ENCODE results near the gene SLC17A9. TPM values are rescaled to one million over a fixed set of nuclear protein-coding genes. Genes with fewer than 3 reads are reported as not detected.
A peak's percentile ranks its signal among the peaks of the same experiment; 100 is the strongest.

The SLC17A9 gene
- total and polyA plus RNA-seq, 3 experiments from 2014 or later = 1.0 to 26.8 (median 26.4) TPM

GRCh38 chr20:62944184-62944583, 8.3 kb upstream of the SLC17A9 start:
- H3K36me3 ChIP-seq (ENCODE audit: insufficient read depth, low read length) = peaks cover 39% of the 10 kb centered on the region
- DNase-seq = no peak
- ChIA-PET CTCF (interaction anchor here (0.8 to 2.2 kb wide), 3 partner anchors 27 to 44 kb away, joined by 3 to 5 read pairs (median 3); no protein-coding TSS in a partner anchor), POLR2A (interaction anchor here (0.9 kb wide), 1 partner anchor 10 kb away, joined by 4 read pairs; no protein-coding TSS in a partner anchor)
- Mint-ChIP-seq H3K27me3 (no peaks in the 10 kb centered on the region), H3K36me3 (peaks cover 6 to 88% (median 13%) of the 10 kb centered on the region in 3 donors), H3K27ac (no peak overlapping the region), H3K9me3 (no peaks in the 10 kb centered on the region), H3K4me1 (peaks cover 16 to 29% (median 28%) of the 10 kb centered on the region in 3 donors), H3K4me3 (peak overlapping the region in 1 of 7 donors; percentile 20)
- no peaks in the 10 kb centered on the region for H3K27me3 ChIP-seq (ENCODE audit: insufficient read depth, low read length, poor library complexity, severe bottlenecking)
- H3K9me3 ChIP-seq (ENCODE audit: low read length) = no peaks in the 10 kb centered on the region
- no peak overlapping the region for H3K27ac ChIP-seq (ENCODE audit: low read depth, low read length)
- no peak overlapping the region for H3K4me3 ChIP-seq (ENCODE audit: low read length)
- peaks cover 17% of the 10 kb centered on the region for H3K4me1 ChIP-seq (ENCODE audit: insufficient read depth, low read length)

GRCh38 chr20:62944746-62945145, 7.8 kb upstream of the SLC17A9 start:
- Mint-ChIP-seq H3K36me3 (peaks cover 6 to 91% (median 13%) of the 10 kb centered on the region in 3 donors), H3K27ac (no peak overlapping the region), H3K9me3 (no peaks in the 10 kb centered on the region), H3K27me3 (no peaks in the 10 kb centered on the region), H3K4me3 (no peak overlapping the region), H3K4me1 (peaks cover 12 to 25% (median 23%) of the 10 kb centered on the region in 3 donors)
- Histone ChIP-seq H3K27me3 (ENCODE audit: insufficient read depth, low read length, poor library complexity, severe bottlenecking) (no peaks in the 10 kb centered on the region), H3K9me3 (ENCODE audit: low read length) (no peaks in the 10 kb centered on the region), H3K4me3 (ENCODE audit: low read length) (no peak overlapping the region), H3K36me3 (ENCODE audit: insufficient read depth, low read length) (peaks cover 39% of the 10 kb centered on the region), H3K4me1 (ENCODE audit: insufficient read depth, low read length) (peaks cover 11% of the 10 kb centered on the region), H3K27ac (ENCODE audit: low read depth, low read length) (no peak overlapping the region)
- DNase-seq = no peak
- CTCF ChIA-PET = interaction anchor here (0.8 to 2.2 kb wide), 3 partner anchors 26 to 44 kb away, joined by 3 to 5 read pairs (median 3); no protein-coding TSS in a partner anchor
- POLR2A ChIA-PET = no interaction called here

GRCh38 chr20:62945771-62946339, 6.7 kb upstream of the SLC17A9 start:
- DNase-seq = peak in 1 of 5 donors; percentile 38
- H3K27ac ChIP-seq (ENCODE audit: low read depth, low read length) = no peak overlapping the region
- CTCF ChIA-PET = no interaction called here
- Mint-ChIP-seq H3K27ac (no peak overlapping the region), H3K9me3 (no peaks in the 10 kb centered on the region), H3K4me3 (no peak overlapping the region), H3K36me3 (peaks cover 6 to 98% (median 13%) of the 10 kb centered on the region in 3 donors), H3K27me3 (no peaks in the 10 kb centered on the region), H3K4me1 (peaks cover 11 to 23% (median 18%) of the 10 kb centered on the region in 3 donors)
- no peaks in the 10 kb centered on the region for H3K9me3 ChIP-seq (ENCODE audit: low read length)
- peaks cover 39% of the 10 kb centered on the region for H3K36me3 ChIP-seq (ENCODE audit: insufficient read depth, low read length)
- H3K4me1 ChIP-seq (ENCODE audit: insufficient read depth, low read length) = peaks cover 3% of the 10 kb centered on the region
- no peak overlapping the region for H3K4me3 ChIP-seq (ENCODE audit: low read length)
- no peaks in the 10 kb centered on the region for H3K27me3 ChIP-seq (ENCODE audit: insufficient read depth, low read length, poor library complexity, severe bottlenecking)
- POLR2A ChIA-PET = no interaction called here

GRCh38 chr20:62946918-62947317, 5.6 kb upstream of the SLC17A9 start:
- Histone ChIP-seq H3K27me3 (ENCODE audit: insufficient read depth, low read length, poor library complexity, severe bottlenecking) (no peaks in the 10 kb centered on the region), H3K36me3 (ENCODE audit: insufficient read depth, low read length) (peaks cover 39% of the 10 kb centered on the region), H3K4me3 (ENCODE audit: low read length) (no peak overlapping the region), H3K9me3 (ENCODE audit: low read length) (no peaks in the 10 kb centered on the region), H3K27ac (ENCODE audit: low read depth, low read length) (no peak overlapping the region), H3K4me1 (ENCODE audit: insufficient read depth, low read length) (peaks cover 7% of the 10 kb centered on the region)
- CTCF ChIA-PET = no interaction called here
- Mint-ChIP-seq H3K4me3 (peak overlapping the region in 1 of 7 donors; percentile 25), H3K9me3 (no peaks in the 10 kb centered on the region), H3K27ac (peak overlapping the region in 1 of 8 donors; percentile 48), H3K27me3 (no peaks in the 10 kb centered on the region), H3K4me1 (peaks cover 7 to 13% (median 13%) of the 10 kb centered on the region in 3 donors), H3K36me3 (peaks cover 6 to 88% (median 8%) of the 10 kb centered on the region in 3 donors)
- peak in 1 of 5 donors; percentile 10 for DNase-seq
- POLR2A ChIA-PET = no interaction called here

- Mint-ChIP-seq H3K36me3 (peaks cover 6 to 81% (median 8%) of the 10 kb centered on the region in 3 donors), H3K9me3 (no peaks in the 10 kb centered on the region), H3K27ac (peak overlapping the region in 1 of 8 donors; percentile 23), H3K4me1 (peaks cover 9 to 17% (median 16%) of the 10 kb centered on the region in 3 donors), H3K4me3 (peak overlapping the region in 1 of 7 donors; percentile 25), H3K27me3 (no peaks in the 10 kb centered on the region)
- ChIA-PET POLR2A (interaction anchor here (0.7 kb wide), 1 partner anchor 30 kb away, joined by 6 read pairs; no protein-coding TSS in a partner anchor), CTCF (no interaction called here)
- Histone ChIP-seq H3K36me3 (ENCODE audit: insufficient read depth, low read length) (peaks cover 38% of the 10 kb centered on the region), H3K9me3 (ENCODE audit: low read length) (no peaks in the 10 kb centered on the region), H3K4me3 (ENCODE audit: low read length) (no peak overlapping the region), H3K4me1 (ENCODE audit: insufficient read depth, low read length) (peaks cover 13% of the 10 kb centered on the region), H3K27me3 (ENCODE audit: insufficient read depth, low read length, poor library complexity, severe bottlenecking) (no peaks in the 10 kb centered on the region), H3K27ac (ENCODE audit: low read depth, low read length) (no peak overlapping the region)
- peak in 1 of 5 donors; percentile 13 for DNase-seq
These were observed 4.8 kb upstream of the SLC17A9 start for GRCh38 chr20:62947532-62948300.

- Mint-ChIP-seq H3K9me3 (no peaks in the 10 kb centered on the region), H3K4me3 (peak overlapping the region in 2 of 7 donors; percentile 40 to 42), H3K27me3 (no peaks in the 10 kb centered on the region), H3K36me3 (peaks cover 3 to 65% (median 8%) of the 10 kb centered on the region in 3 donors), H3K27ac (peak overlapping the region in 2 of 8 donors; percentile 5 to 42), H3K4me1 (peaks cover 17 to 31% (median 30%) of the 10 kb centered on the region in 3 donors)
- POLR2A ChIA-PET = no interaction called here
- Histone ChIP-seq H3K36me3 (ENCODE audit: insufficient read depth, low read length) (peaks cover 31% of the 10 kb centered on the region), H3K4me3 (ENCODE audit: low read length) (no peak overlapping the region), H3K4me1 (ENCODE audit: insufficient read depth, low read length) (peaks cover 29% of the 10 kb centered on the region), H3K9me3 (ENCODE audit: low read length) (no peaks in the 10 kb centered on the region), H3K27me3 (ENCODE audit: insufficient read depth, low read length, poor library complexity, severe bottlenecking) (no peaks in the 10 kb centered on the region), H3K27ac (ENCODE audit: low read depth, low read length) (no peak overlapping the region)
- CTCF ChIA-PET = interaction anchor here (0.7 to 2.9 kb wide), 2 partner anchors 9 to 23 kb away, joined by 4 to 9 read pairs; no protein-coding TSS in a partner anchor
- peak in 1 of 5 donors; percentile 20 for DNase-seq
These were observed 3.2 kb upstream of the SLC17A9 start for GRCh38 chr20:62949153-62949821.

- Histone ChIP-seq H3K27ac (ENCODE audit: low read depth, low read length) (no peak overlapping the region), H3K4me3 (ENCODE audit: low read length) (no peak overlapping the region), H3K27me3 (ENCODE audit: insufficient read depth, low read length, poor library complexity, severe bottlenecking) (no peaks in the 10 kb centered on the region), H3K9me3 (ENCODE audit: low read length) (no peaks in the 10 kb centered on the region), H3K4me1 (ENCODE audit: insufficient read depth, low read length) (peaks cover 35% of the 10 kb centered on the region), H3K36me3 (ENCODE audit: insufficient read depth, low read length) (peaks cover 25% of the 10 kb centered on the region)
- H3K36me3 Mint-ChIP-seq = peaks cover 0 to 58% (median 8%) of the 10 kb centered on the region in 3 donors
- H3K4me1 Mint-ChIP-seq = peaks cover 21 to 35% (median 34%) of the 10 kb centered on the region in 3 donors
- H3K4me3 Mint-ChIP-seq = peak overlapping the region in 3 of 7 donors; percentile 35 to 42 (median 36)
- H3K27ac Mint-ChIP-seq = peak overlapping the region in 4 of 8 donors; percentile 27 to 81 (median 42)
- no peaks in the 10 kb centered on the region for H3K9me3 Mint-ChIP-seq
- no peak for DNase-seq
- ChIA-PET CTCF (interaction anchor here (0.7 to 2.9 kb wide), 2 partner anchors 10 to 23 kb away, joined by 4 to 9 read pairs; no protein-coding TSS in a partner anchor), POLR2A (no interaction called here)
- H3K27me3 Mint-ChIP-seq = no peaks in the 10 kb centered on the region
These were observed 2.5 kb upstream of the SLC17A9 start for GRCh38 chr20:62949962-62950361.
